Measurements from ENCODE around the gene POU3F2. TPM values are rescaled to one million over a fixed set of nuclear protein-coding genes. Genes with fewer than 3 reads are reported as not detected.

The POU3F2 gene
- total RNA-seq, 1 donor from 2014 or later = not detected

- no peak for DNase-seq (ENCODE audit: extremely low read depth, low read depth, low spot score)
These were observed 9.2 kb downstream of the POU3F2 start for GRCh38 chr6:98843271-98844243.

GRCh38 chr6:98844244-98845210 is 10.2 kb downstream of the POU3F2 start:
- DNase-seq (ENCODE audit: extremely low read depth, low read depth, low spot score) = no peak

DNA sequence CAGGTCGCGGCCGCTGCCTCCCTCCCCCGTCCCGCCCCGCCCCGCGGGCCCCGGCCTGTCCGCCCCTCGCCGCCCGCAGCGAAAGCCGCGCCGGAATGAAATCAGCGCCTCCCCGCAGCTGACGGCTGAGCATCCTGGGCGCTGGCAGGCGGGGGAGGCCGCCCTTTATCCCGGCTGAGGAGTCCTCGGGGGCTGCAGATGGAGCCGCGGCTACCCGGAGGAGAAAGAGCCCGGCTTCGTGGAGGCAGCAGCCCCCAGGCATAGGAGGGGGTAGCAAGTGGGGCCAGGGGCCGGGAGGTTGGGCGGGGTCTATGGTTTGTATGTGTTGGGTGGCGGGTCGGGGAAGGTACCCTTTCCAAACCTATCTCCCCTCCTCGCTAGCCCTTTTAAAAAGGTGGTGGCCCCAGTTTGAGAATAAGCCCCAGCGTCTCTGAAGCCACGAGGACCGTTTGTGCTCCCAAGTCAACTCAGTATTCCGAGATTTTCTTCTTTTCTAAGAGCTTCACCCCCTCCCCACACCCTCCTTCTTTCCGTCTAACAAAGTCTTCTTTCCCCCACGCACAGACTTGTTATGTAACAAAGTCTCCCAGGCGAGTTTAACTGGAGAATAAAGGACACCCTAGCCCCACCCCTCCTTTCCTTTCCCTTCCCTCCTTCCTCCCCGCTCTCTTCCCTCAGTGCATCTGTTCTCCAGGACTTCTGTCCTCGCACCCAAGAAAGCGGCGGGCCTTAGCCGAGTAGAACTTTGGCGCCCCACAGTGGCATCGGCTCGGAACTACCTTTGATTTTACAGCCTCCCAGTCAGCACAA is 11.0 kb downstream of the POU3F2 start:
- DNase-seq (ENCODE audit: extremely low read depth, low read depth, low spot score) = peak; percentile 39

GRCh38 chr6:98846021-98846380 is 11.6 kb downstream of the POU3F2 start:
- DNase-seq (ENCODE audit: extremely low read depth, low read depth, low spot score) = no peak

- no peak for DNase-seq (ENCODE audit: extremely low read depth, low read depth, low spot score)
These were observed 13.0 kb downstream of the POU3F2 start for GRCh38 chr6:98847416-98847778.

- no peak for DNase-seq (ENCODE audit: extremely low read depth, low read depth, low spot score)
These were observed 13.6 kb downstream of the POU3F2 start for GRCh38 chr6:98847779-98848538.

DNA sequence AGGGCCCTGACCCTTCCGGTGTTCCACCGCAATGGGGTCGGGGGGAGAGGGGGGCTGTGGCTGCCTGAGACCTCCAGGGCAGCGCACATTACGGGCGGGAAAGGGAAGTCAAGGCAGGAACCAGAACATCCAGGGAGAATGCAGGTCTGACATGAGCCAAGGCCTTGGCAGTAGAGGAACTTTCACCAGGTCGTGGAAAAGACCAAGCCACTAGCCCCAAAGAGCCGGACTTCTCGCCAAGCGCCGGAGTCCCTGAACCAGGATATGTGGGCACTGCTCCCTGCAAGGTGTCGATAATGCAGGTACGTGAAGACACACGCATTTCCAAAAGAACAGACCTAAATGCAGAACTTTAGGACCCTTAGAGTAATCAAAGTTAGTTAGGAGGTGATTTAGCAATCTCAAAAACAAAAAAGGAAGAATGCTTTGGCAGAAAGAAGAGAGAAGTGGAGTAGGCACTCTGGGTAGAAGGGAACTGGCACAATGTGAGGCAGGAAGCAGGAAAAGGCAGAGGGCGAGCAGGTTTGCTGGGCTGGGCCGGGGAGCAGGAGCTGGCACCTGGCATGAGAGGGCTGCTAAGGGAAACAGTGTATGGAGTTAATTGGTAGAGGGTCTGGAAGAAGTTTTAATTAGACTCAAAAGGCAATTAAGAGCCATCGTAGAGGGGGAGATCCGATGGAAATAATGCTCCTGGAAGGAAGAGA is 14.3 kb downstream of the POU3F2 start:
- DNase-seq (ENCODE audit: extremely low read depth, low read depth, low spot score) = no peak

DNA sequence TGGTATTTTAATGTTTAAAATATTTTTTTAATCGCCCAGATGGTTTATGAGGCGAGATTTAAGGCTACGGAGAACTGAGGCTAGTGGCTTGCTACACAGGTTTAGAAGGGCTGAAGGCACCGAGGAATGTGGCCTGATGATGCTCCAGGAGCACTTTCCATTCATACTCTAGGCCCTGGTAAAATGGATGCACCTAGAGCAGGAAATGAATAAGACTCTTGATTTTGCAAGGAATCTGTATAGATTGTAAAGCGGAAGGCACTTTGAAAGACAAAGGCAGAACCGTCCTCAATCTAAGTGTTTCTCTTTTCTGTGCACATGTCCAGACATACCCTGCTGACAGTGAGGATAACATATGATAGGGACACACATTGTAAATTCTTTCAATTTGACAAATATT is 30.1 kb downstream of the POU3F2 start:
- no peak for DNase-seq (ENCODE audit: extremely low read depth, low read depth, low spot score)

DNA sequence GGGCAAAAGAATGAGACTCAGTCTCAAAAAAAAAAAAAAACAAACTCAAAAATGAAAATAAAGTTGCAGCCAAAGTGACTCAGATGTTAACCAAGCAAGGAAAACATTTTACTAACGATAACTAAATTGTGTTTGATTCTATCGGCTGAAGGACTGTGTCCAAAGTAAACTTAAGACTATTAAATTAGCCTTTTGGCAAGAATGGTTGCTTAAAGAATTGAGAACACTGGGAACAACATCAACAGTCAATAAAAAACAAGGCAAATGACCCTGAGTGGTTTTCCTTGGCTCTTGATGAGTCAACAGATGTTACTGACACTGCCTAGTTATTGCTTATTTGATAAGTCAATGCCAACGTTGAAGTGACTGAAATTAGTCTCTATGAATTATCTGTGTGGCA is 36.7 kb downstream of the POU3F2 start:
- DNase-seq (ENCODE audit: extremely low read depth, low read depth, low spot score) = no peak

DNA sequence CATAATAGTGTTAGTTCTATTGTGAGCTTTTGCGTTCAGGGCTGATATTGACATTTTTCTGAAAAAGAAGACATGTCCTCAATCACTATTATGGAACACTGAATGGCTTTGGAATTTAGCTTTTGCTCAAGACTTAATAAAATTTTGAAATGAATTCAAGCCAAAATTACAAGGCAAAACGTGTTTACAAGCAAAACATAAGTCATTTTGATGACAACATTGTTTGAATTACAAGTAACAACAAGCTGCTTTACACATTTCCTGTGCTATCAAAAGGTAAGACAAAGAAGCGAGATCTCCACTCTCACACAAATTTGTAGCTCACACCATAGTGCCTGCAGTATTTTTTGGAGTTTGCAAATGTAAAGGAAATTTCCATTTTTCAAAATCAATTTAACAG is 37.4 kb downstream of the POU3F2 start:
- no peak for DNase-seq (ENCODE audit: extremely low read depth, low read depth, low spot score)

GRCh38 chr6:98875375-98875774 is 41.0 kb downstream of the POU3F2 start:
- DNase-seq (ENCODE audit: extremely low read depth, low read depth, low spot score) = no peak

DNA sequence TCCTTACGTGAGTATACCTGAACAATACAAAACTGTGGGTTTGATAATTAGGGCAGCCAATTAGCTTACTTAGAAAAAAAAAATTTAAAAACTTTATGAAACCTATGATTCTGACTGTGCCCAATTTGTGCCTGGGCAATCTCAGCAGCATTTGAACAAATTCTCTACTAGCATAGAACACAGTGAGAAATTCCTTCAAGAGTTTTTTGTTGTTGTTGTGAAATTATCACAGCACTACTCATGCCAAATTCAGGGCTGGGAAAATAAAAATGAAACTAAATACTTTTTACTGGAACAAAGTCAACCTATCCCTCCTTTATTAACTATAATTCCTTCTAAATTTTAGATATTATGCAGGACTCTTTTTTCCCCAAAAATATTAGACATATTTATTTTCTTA is 42.9 kb downstream of the POU3F2 start:
- DNase-seq (ENCODE audit: extremely low read depth, low read depth, low spot score) = no peak

DNA sequence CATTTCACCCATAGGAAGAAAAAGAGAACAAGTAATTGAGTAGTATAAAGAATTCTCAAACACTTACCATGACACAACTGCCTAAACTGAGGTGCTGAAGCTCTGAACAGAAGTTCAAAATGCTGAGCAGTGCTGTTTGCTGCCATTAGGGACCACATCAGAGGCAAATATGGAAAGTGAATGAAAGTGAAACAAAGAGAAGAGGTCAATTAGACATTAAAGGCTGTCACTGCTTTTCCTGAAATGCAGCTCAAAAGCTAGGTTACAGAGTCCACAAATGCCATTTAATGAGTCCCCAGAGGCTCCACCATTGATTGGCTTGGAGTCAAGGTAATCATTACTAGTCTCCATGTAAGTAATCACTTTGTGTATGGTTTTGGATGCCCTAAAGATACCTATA is 46.1 kb downstream of the POU3F2 start:
- DNase-seq (ENCODE audit: extremely low read depth, low read depth, low spot score) = no peak

- DNase-seq (ENCODE audit: extremely low read depth, low read depth, low spot score) = no peak
These were observed 51.0 kb downstream of the POU3F2 start for GRCh38 chr6:98885330-98885729.

- DNase-seq (ENCODE audit: extremely low read depth, low read depth, low spot score) = no peak
These were observed 53.3 kb downstream of the POU3F2 start for GRCh38 chr6:98887650-98888049.
